ENCODE measurements around the gene RPS23. TPM values are rescaled to one million over a fixed set of nuclear protein-coding genes. Genes with fewer than 3 reads are reported as not detected.

The RPS23 gene
- total and polyA plus RNA-seq, 2 donors from 2014 or later, result 1,470 to 2,169 TPM

DNA sequence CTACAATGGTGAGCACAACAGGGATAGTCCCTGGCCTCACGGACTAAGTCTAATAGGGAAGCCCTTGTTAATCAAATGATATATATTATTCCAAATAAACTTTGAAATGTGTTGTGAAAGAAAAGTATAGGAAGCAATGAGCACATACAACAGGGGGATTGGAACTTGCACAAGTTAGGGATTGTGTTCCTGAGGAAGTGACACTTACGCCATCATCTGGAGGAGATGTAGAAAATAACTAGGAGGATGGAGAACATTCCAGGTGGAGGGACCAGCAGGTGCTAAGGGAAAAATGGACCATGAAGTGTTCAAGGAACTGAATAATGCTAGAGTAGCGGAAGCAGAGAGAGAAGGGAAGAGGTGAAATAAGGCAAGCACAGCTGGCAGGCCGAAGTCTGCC lies 18.8 kb upstream of the RPS23 start:
- H3K4me3 ChIP-seq (ENCODE audit: low read length in 3 of 3), result no peak overlapping the region
- TF ChIP-seq, protein P1, sequence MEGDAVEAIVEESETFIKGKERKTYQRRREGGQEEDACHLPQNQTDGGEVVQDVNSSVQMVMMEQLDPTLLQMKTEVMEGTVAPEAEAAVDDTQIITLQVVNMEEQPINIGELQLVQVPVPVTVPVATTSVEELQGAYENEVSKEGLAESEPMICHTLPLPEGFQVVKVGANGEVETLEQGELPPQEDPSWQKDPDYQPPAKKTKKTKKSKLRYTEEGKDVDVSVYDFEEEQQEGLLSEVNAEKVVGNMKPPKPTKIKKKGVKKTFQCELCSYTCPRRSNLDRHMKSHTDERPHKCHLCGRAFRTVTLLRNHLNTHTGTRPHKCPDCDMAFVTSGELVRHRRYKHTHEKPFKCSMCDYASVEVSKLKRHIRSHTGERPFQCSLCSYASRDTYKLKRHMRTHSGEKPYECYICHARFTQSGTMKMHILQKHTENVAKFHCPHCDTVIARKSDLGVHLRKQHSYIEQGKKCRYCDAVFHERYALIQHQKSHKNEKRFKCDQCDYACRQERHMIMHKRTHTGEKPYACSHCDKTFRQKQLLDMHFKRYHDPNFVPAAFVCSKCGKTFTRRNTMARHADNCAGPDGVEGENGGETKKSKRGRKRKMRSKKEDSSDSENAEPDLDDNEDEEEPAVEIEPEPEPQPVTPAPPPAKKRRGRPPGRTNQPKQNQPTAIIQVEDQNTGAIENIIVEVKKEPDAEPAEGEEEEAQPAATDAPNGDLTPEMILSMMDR (IDR thresholded peaks at IDR 0.05; ENCODE audit: borderline replicate concordance, extremely low read depth, insufficient read depth), result no peak
- no peaks in the 10 kb centered on the region for H3K4me1 ChIP-seq (ENCODE audit: control insufficient read depth in 2 of 3, insufficient read depth in 2 of 3, low read depth in 1 of 3, low read length in 3 of 3)
- H3K9me3 ChIP-seq (ENCODE audit: control insufficient read depth in 2 of 3, insufficient read depth in 1 of 3, low read length in 3 of 3), result no peaks in the 10 kb centered on the region
- no peaks in the 10 kb centered on the region for H3K27me3 ChIP-seq (ENCODE audit: control insufficient read depth, insufficient read depth, low read length)
- H3K36me3 ChIP-seq (ENCODE audit: control insufficient read depth in 2 of 3, insufficient read depth in 3 of 3, low read length in 3 of 3), result no peaks in the 10 kb centered on the region
- FAIRE-seq, result no peak
- no peak overlapping the region for H3K9ac ChIP-seq (ENCODE audit: low read length in 3 of 3)
- DNase-seq, result no peak
- H3K27ac ChIP-seq (ENCODE audit: low read depth in 2 of 2, low read length in 2 of 2), result no peak overlapping the region
- intact Hi-C loops (cut with DNase I), result no loop called here

DNA sequence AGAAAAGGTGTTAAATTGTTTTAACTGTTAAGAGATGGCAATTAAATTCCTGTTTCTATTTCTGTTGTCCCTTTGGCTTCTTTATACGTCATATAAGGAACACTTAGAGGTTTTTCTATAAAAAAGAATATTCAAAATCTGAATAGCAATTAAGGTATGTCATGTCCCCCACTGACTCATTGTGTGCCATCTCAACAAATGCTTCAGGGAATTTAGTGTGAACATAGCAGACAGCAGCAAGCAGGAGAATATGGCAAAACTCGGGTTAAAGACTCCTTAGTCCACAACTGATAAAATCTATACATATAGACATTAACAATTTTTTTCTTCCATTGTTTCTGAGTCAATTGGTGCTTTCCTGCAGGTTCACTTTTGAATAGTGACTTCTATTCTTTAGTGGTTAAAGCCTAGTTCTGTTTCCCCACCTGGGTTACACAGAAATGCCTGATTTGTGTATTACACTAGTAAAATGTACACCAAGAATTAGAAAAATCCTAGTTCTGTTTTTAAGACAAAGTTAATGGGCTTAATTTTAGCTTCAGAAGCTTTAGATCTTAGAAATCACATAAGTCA lies 17.9 kb upstream of the RPS23 start:
- DNase-seq (no peak), FAIRE-seq (no peak)
- H3K9me3 ChIP-seq (ENCODE audit: control insufficient read depth in 2 of 3, insufficient read depth in 1 of 3, low read length in 3 of 3), result no peaks in the 10 kb centered on the region
- no peaks in the 10 kb centered on the region for H3K27me3 ChIP-seq (ENCODE audit: control insufficient read depth, insufficient read depth, low read length)
- H3K9ac ChIP-seq (ENCODE audit: low read length in 3 of 3), result no peak overlapping the region
- no peaks in the 10 kb centered on the region for H3K4me1 ChIP-seq (ENCODE audit: control insufficient read depth in 2 of 3, insufficient read depth in 2 of 3, low read depth in 1 of 3, low read length in 3 of 3)
- intact Hi-C loops (cut with DNase I), result no loop called here
- no peak overlapping the region for H3K4me3 ChIP-seq (ENCODE audit: low read length in 3 of 3)
- TF ChIP-seq, protein P1 (IDR thresholded peaks at IDR 0.05; ENCODE audit: borderline replicate concordance, extremely low read depth, insufficient read depth), result no peak
- no peak overlapping the region for H3K27ac ChIP-seq (ENCODE audit: low read depth in 2 of 2, low read length in 2 of 2)
- H3K36me3 ChIP-seq (ENCODE audit: control insufficient read depth in 2 of 3, insufficient read depth in 3 of 3, low read length in 3 of 3), result no peaks in the 10 kb centered on the region

DNA sequence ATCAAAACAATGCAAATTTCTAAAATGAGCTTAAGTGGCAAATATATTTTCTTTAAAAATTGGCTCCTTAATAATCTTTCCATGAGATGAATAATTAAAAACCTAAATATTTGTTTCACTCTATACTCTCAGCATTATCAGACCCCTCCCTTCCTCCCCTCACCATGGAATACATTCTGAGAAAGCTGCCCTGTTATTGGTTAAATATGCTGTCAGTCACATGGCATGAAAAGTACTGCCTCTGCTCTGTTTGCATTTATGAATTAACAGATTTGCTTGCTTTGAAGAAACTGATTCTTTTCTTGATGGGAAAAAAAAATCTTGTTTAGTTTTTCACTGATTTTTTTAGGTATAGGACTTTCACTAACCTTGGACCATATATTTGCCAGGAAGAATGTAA lies 17.0 kb upstream of the RPS23 start:
- TF ChIP-seq, protein P1 (IDR thresholded peaks at IDR 0.05; ENCODE audit: borderline replicate concordance, extremely low read depth, insufficient read depth), result no peak
- Histone ChIP-seq H3K36me3 (ENCODE audit: control insufficient read depth in 2 of 3, insufficient read depth in 3 of 3, low read length in 3 of 3) (no peaks in the 10 kb centered on the region), H3K4me1 (ENCODE audit: control insufficient read depth in 2 of 3, insufficient read depth in 2 of 3, low read depth in 1 of 3, low read length in 3 of 3) (no peaks in the 10 kb centered on the region), H3K4me3 (ENCODE audit: low read length in 3 of 3) (no peak overlapping the region), H3K9me3 (ENCODE audit: control insufficient read depth in 2 of 3, insufficient read depth in 1 of 3, low read length in 3 of 3) (no peaks in the 10 kb centered on the region), H3K9ac (ENCODE audit: low read length in 3 of 3) (no peak overlapping the region), H3K27ac (ENCODE audit: low read depth in 2 of 2, low read length in 2 of 2) (no peak overlapping the region), H3K27me3 (ENCODE audit: control insufficient read depth, insufficient read depth, low read length) (no peaks in the 10 kb centered on the region)
- FAIRE-seq (no peak), DNase-seq (no peak)
- intact Hi-C loops (cut with DNase I), result no loop called here

GRCh38 chr5:82291420-82291819 lies 13.3 kb upstream of the RPS23 start:
- no peaks in the 10 kb centered on the region for H3K9me3 ChIP-seq (ENCODE audit: control insufficient read depth in 2 of 3, insufficient read depth in 1 of 3, low read length in 3 of 3)
- FAIRE-seq (no peak), DNase-seq (no peak)
- TF ChIP-seq, protein P1 (IDR thresholded peaks at IDR 0.05; ENCODE audit: borderline replicate concordance, extremely low read depth, insufficient read depth), result no peak
- H3K4me3 ChIP-seq (ENCODE audit: low read length in 3 of 3), result no peak overlapping the region
- H3K9ac ChIP-seq (ENCODE audit: low read length in 3 of 3), result no peak overlapping the region
- H3K27ac ChIP-seq (ENCODE audit: low read depth in 2 of 2, low read length in 2 of 2), result no peak overlapping the region
- no peaks in the 10 kb centered on the region for H3K4me1 ChIP-seq (ENCODE audit: control insufficient read depth in 2 of 3, insufficient read depth in 2 of 3, low read depth in 1 of 3, low read length in 3 of 3)
- intact Hi-C loops (cut with DNase I), result no loop called here
- H3K27me3 ChIP-seq (ENCODE audit: control insufficient read depth, insufficient read depth, low read length), result no peaks in the 10 kb centered on the region
- H3K36me3 ChIP-seq (ENCODE audit: control insufficient read depth in 2 of 3, insufficient read depth in 3 of 3, low read length in 3 of 3), result no peaks in the 10 kb centered on the region

All from kidney (tissue), 14 donors.